ENCODE data around the gene OTUB2. TPM values are rescaled to one million over a fixed set of nuclear protein-coding genes. Genes with fewer than 3 reads are reported as not detected.

The OTUB2 gene
- total RNA-seq, 3 donors from 2014 or later (not counting 1 experiment from before 2014, with no cell fraction given): 0.09 to 0.13 TPM; not detected in 1

- TF ChIP-seq CTCF (IDR thresholded peaks at IDR 0.05): no peak
- H3K9me3 ChIP-seq (ENCODE audit: control insufficient read depth, insufficient read depth, low read length): no peaks in the 10 kb centered on the region
- intact Hi-C loops (cut with micrococcal nuclease): no loop called here
- Mint-ChIP-seq H3K4me3 (no peak overlapping the region), H3K36me3 (no peaks in the 10 kb centered on the region), H3K27ac (no peak overlapping the region), H3K27me3 (ENCODE audit: low read depth in 2 of 2) (peaks cover 65% of the 10 kb centered on the region in 2 donors), H3K4me1 (peaks cover 13 to 22% of the 10 kb centered on the region in 2 donors), H3K9me3 (no peaks in the 10 kb centered on the region)
- ATAC-seq: no peak
- no peak overlapping the region for H3K4me3 ChIP-seq (ENCODE audit: low read length)
- H3K27me3 ChIP-seq (ENCODE audit: control insufficient read depth, insufficient read depth, low read length): peaks cover 26% of the 10 kb centered on the region
- no peak for DNase-seq
- 42% methylated on average over 3 of the region's 3 CpGs for WGBS (ENCODE audit: insufficient coverage)
- peaks cover 23% of the 10 kb centered on the region for H3K4me1 ChIP-seq (ENCODE audit: control insufficient read depth, insufficient read depth, low read length)
- no peaks in the 10 kb centered on the region for H3K36me3 ChIP-seq (ENCODE audit: control insufficient read depth, insufficient read depth, low read length)
- no peak overlapping the region for H3K27ac ChIP-seq (ENCODE audit: low read length)
Observed at GRCh38 chr14:94008234-94008633, 17.9 kb upstream of the OTUB2 start.

GRCh38 chr14:94009767-94010166, 16.4 kb upstream of the OTUB2 start:
- no peak for TF ChIP-seq CTCF (IDR thresholded peaks at IDR 0.05)
- intact Hi-C loops (cut with micrococcal nuclease): no loop called here
- Mint-ChIP-seq H3K36me3 (no peaks in the 10 kb centered on the region), H3K27ac (no peak overlapping the region), H3K4me1 (peaks cover 13 to 22% of the 10 kb centered on the region in 2 donors), H3K9me3 (no peaks in the 10 kb centered on the region), H3K27me3 (ENCODE audit: low read depth in 2 of 2) (peaks cover 68 to 74% of the 10 kb centered on the region in 2 donors), H3K4me3 (no peak overlapping the region)
- Histone ChIP-seq H3K9me3 (ENCODE audit: control insufficient read depth, insufficient read depth, low read length) (no peaks in the 10 kb centered on the region), H3K36me3 (ENCODE audit: control insufficient read depth, insufficient read depth, low read length) (no peaks in the 10 kb centered on the region), H3K4me1 (ENCODE audit: control insufficient read depth, insufficient read depth, low read length) (peaks cover 23% of the 10 kb centered on the region), H3K27me3 (ENCODE audit: control insufficient read depth, insufficient read depth, low read length) (peaks cover 26% of the 10 kb centered on the region), H3K4me3 (ENCODE audit: low read length) (no peak overlapping the region), H3K27ac (ENCODE audit: low read length) (no peak overlapping the region)
- WGBS (ENCODE audit: insufficient coverage): 36% methylated on average over 3 of the region's 4 CpGs
- no peak for DNase-seq
- ATAC-seq: peak in 1 of 3 donors; percentile 32

GRCh38 chr14:94010625-94011024, 15.5 kb upstream of the OTUB2 start:
- Histone ChIP-seq H3K4me1 (ENCODE audit: control insufficient read depth, insufficient read depth, low read length) (peaks cover 23% of the 10 kb centered on the region), H3K9me3 (ENCODE audit: control insufficient read depth, insufficient read depth, low read length) (no peaks in the 10 kb centered on the region), H3K36me3 (ENCODE audit: control insufficient read depth, insufficient read depth, low read length) (no peaks in the 10 kb centered on the region), H3K4me3 (ENCODE audit: low read length) (no peak overlapping the region), H3K27ac (ENCODE audit: low read length) (no peak overlapping the region), H3K27me3 (ENCODE audit: control insufficient read depth, insufficient read depth, low read length) (peaks cover 26% of the 10 kb centered on the region)
- no peaks in the 10 kb centered on the region for H3K36me3 Mint-ChIP-seq
- DNase-seq (no peak), ATAC-seq (no peak)
- WGBS (ENCODE audit: insufficient coverage): 92% methylated on average over 6 of the region's 6 CpGs
- peaks cover 65 to 71% of the 10 kb centered on the region in 2 donors for H3K27me3 Mint-ChIP-seq (ENCODE audit: low read depth in 2 of 2)
- H3K4me3 Mint-ChIP-seq: no peak overlapping the region
- peaks cover 13 to 22% of the 10 kb centered on the region in 2 donors for H3K4me1 Mint-ChIP-seq
- no peak overlapping the region for H3K27ac Mint-ChIP-seq
- H3K9me3 Mint-ChIP-seq: no peaks in the 10 kb centered on the region
- TF ChIP-seq CTCF (IDR thresholded peaks at IDR 0.05): no peak
- intact Hi-C loops (cut with micrococcal nuclease): no loop called here

- peaks cover 13 to 22% of the 10 kb centered on the region in 2 donors for H3K4me1 Mint-ChIP-seq
- no peaks in the 10 kb centered on the region for H3K9me3 ChIP-seq (ENCODE audit: control insufficient read depth, insufficient read depth, low read length)
- peaks cover 64 to 78% of the 10 kb centered on the region in 2 donors for H3K27me3 Mint-ChIP-seq (ENCODE audit: low read depth in 2 of 2)
- TF ChIP-seq CTCF (IDR thresholded peaks at IDR 0.05): no peak
- H3K4me3 Mint-ChIP-seq: peak overlapping the region; percentile 60
- H3K27me3 ChIP-seq (ENCODE audit: control insufficient read depth, insufficient read depth, low read length): peaks cover 24% of the 10 kb centered on the region
- H3K27ac ChIP-seq (ENCODE audit: low read length): no peak overlapping the region
- peak overlapping the region; percentile 57 to 58 for H3K27ac Mint-ChIP-seq
- ATAC-seq: peak; percentile 74 to 93 (median 84)
- peaks cover 23% of the 10 kb centered on the region for H3K4me1 ChIP-seq (ENCODE audit: control insufficient read depth, insufficient read depth, low read length)
- intact Hi-C loops (cut with micrococcal nuclease): no loop called here
- no peaks in the 10 kb centered on the region for H3K36me3 Mint-ChIP-seq
- peak in 1 of 2 donors; percentile 73 for DNase-seq
- H3K9me3 Mint-ChIP-seq: no peaks in the 10 kb centered on the region
- H3K4me3 ChIP-seq (ENCODE audit: low read length): no peak overlapping the region
- WGBS (ENCODE audit: insufficient coverage): 0% methylated on average over 2 of the region's 2 CpGs
- no peaks in the 10 kb centered on the region for H3K36me3 ChIP-seq (ENCODE audit: control insufficient read depth, insufficient read depth, low read length)
Observed at GRCh38 chr14:94011795-94012194, 14.3 kb upstream of the OTUB2 start.

All from natural killer cell (primary cell).